ENCODE measurements around the gene STK17B.
"Not testable (repeated sequence)": the region's sequence is repeated elsewhere in the genome, so short reads cannot be mapped to it uniquely, and the experiment has no call there.

Gene STK17B

DNA sequence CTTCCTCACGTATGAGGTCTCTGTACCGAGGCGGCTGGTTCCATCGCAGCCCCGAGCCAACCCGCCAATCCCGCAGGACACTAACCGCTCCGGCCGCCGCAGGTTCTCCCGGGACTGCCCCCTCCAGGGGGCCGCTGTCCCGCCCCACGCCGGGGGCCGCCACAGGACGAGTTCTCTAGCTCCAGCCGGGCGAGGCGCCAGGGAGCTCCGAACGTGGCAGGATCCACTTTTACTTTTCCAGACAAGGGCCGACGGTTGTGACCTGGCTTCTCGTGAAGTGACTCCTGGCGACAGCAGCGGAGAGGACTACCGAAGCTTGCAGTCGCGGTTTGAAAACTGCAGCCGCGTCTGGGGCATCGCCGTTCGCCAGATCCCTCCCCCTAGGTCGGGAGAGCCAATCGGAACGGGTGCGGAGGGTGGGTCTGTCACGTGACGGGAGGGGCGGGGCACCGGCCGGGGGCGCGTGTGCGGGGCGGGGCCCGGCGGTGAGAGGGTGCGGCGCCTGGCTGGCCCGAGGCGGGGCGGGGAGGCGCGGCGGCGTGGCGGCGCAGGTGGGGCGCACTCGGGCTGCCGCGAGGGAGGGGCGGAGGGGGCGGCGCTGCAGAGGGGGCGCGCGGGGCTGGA is at the start of gene STK17B:
STK17B (minus strand) TSS at position 331 of the 624 bp plus-strand sequence. CDS start 8,195 bp downstream, outside the sequence.
- DNase-seq (ENCODE audit: low read depth in 2 of 2), result peak; percentile 95 to 97

DNA sequence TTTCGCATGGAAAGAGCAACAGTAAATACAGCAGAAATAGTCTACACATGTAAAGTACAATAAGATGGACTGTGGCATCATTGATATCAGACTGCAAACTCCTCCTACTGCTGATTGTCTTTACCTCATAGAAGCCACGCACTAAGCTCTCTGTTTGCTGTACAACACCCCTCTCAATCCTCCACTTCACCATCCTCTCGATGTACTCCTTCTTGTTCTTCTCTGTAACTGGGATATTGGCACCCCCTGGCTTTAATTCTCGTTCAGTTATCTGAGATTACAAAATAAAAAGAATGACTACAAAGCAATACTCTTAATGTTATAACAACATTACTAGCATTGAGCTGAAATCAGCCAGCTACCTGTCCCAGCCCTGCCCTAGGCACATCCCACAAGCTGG is 49.3 kb upstream of the STK17B start:
- no peak for DNase-seq (ENCODE audit: low read depth in 2 of 2)

DNA sequence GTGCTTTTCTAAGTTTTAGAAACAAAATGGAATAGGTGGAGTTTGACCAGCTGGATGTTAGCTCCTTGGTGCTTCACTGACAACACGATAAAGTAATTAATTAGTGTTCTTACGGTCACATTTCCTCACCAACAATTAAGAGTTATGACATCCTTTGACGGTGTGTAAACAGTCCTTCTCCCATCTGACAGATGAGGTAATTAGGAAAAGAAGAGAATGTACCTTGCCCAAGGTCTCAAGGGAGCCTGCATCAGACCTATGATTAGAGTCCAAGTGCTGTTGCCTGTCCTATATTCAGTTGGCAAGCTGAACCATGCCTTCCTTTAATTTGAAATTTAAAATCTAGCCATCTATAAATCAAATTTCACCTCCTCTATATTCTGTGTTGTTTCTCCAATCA is 48.3 kb upstream of the STK17B start:
- no peak for DNase-seq (ENCODE audit: low read depth in 2 of 2)

DNA sequence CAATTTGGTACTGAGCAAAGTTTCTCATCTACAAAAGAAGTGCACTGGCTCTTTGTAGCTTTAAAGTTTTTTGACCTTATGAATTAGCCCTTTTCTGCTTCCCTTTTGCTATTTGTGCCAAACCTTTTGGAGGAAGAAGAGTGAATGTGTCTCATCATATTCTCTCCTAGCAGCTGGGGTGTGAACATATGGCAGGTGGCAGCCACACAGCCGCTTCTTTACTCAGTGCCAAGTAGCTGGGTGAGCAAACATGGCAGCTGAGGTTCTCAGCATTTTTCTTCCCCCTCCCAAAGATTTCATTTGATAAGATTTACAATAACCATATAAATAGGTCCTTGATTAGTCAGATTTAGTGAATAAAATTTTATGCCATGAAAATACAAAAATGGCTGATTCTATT is 46.7 kb upstream of the STK17B start:
- no peak for DNase-seq (ENCODE audit: low read depth in 2 of 2)

DNA sequence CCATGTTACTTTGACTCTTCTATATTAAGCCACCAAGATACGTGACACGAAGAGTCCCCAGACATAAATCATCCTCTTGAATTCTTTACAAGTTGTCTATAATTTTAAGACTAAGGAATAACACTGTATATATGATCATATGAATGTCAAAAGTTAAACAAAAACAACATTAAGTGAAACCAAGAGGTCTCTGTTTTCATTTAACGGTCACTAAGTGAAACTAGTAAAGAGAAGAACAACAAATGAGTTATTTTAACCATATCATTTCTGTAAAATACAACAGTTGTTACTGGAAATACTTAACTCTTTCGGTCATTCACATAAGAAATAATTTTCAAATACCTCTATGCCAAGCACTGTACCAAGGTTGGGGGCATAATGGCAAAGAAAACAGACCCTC is 45.7 kb upstream of the STK17B start:
- DNase-seq (ENCODE audit: low read depth in 2 of 2), result no peak

DNA sequence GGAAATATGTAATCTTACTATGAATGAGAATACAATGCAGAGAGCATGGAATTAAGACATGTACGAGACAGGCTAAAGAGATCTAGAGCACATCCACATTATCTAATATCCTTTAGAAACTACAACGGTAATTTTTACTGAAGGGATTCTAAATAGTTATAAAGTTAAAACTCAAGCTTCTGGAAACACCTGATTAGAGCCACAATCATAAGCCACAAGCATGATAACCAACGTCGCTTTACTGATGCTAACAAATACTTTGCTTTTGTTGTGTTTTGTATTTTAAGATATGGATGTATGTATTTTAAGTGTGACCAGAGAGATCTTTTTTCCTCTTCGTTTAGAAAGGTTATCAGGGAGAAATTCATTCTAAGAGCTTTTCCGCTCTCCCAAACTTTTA is 44.0 kb upstream of the STK17B start:
- no peak for DNase-seq (ENCODE audit: low read depth in 2 of 2)

DNA sequence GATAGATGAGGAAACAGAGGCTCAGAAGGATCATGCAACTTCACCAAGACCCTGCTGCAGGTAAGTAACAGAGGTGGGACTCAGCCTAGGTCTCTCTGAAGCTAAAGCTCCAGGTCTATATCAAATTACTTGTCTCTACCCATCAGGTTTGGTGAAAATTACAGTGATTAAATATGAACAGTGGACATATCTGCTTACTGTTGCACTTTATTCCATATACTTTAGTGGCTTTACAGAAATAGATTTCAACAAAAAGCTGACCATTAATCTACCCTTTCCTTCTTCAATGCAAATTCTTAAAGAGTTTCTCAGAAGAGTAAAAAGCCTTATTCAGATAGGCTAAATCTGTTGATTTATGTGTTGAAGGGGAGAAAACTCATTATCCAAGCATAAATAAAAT is 42.8 kb upstream of the STK17B start:
- no peak for DNase-seq (ENCODE audit: low read depth in 2 of 2)

DNA sequence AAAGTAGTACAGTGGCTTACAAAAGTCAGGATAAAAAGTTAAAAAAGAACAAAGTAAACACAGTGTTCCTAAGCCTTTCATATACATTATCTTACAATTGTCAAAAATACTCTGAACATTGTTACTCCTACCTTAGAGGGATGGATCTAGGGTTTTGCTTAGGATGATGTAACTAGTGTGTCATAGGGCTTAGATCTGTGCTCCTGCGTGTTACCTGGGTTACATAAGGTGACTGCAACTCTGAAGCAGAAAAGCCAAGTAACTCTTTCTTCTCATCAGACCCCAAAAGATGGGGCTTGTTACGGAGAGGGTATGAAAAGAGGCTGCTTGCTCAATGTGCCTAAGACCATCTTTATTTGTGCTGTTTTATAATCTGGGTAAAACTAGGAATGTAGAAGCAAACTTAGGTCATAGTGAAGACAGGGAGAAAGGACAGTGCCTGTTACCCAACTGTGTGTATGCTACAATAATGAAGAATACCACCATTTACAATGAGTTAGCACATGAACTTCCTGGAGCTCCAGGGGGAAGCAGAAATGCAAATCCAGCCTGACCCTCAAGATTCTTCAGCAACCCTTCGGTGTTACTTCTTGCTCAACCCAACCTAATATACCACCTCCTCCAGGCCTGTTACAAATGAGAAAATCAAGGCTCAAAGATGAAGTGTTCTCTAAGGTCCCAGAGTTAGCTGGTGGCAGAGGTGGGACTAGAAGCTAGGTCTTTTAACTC is 42.0 kb upstream of the STK17B start:
- no peak for DNase-seq (ENCODE audit: low read depth in 2 of 2)

DNA sequence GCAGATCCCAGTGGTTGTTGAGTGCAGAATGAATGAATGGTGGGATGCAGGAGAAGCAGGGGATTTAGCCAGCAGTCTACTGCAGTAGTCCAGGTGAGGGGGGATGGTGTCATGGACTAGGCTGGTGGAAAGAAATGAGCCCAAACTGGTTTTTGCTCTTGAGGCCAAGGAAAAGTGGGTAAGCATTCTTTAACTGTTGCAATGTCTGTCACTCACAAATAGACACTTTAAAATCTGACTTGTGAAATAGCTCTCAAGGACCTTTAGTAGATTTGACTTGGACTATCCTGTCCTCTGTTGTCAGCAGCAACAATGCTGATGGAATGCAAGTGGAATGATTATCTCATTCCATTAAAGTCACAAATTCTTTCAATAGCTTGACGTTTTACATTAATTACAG is 37.5 kb upstream of the STK17B start:
- no peak for DNase-seq (ENCODE audit: low read depth in 2 of 2)

DNA sequence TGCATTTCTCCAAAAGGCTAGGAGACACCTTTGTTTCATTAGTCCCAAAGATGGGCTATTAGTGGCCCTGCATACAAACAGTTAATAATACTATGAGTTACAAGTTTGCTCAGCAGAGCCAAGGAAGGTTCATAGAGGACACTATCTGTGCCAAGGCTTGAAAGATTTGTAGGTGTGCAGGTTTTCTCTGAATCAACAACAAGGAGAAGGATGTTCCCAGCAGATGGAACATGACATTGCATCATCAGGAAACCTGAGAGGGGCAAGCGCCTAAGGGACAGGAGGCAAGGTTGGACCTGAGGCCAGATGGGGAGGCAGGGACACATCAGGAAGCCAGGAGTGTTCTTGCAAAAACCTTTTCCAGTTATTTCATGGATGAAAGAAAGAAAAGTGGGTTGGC is 35.4 kb upstream of the STK17B start:
- no peak for DNase-seq (ENCODE audit: low read depth in 2 of 2)

DNA sequence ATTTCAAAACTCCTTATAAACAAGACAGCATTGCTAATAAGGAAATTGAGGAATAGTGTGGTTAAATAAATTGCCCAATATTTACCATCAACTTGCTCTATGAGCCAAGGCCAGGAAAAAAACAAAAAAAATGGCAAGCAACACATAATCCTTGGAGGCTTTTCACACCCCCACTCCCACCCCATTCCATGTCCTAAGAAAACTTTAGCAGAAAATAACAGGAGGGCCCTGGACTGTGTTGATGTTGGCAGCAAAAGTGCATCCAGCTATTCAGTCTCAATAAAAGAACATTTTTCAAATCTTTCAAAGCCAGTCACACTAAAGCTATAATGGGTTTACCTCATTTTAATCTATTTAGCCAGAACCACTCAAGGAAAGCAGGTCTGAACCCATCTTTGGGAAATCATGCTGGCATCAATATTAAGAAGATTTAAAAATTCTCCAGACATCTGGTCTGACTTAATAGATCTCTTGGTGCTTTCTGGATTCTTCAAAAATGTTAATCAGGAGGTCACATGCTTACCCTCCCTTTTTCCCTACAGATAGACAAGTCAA is 34.6 kb upstream of the STK17B start:
- DNase-seq (ENCODE audit: low read depth in 2 of 2), result no peak

DNA sequence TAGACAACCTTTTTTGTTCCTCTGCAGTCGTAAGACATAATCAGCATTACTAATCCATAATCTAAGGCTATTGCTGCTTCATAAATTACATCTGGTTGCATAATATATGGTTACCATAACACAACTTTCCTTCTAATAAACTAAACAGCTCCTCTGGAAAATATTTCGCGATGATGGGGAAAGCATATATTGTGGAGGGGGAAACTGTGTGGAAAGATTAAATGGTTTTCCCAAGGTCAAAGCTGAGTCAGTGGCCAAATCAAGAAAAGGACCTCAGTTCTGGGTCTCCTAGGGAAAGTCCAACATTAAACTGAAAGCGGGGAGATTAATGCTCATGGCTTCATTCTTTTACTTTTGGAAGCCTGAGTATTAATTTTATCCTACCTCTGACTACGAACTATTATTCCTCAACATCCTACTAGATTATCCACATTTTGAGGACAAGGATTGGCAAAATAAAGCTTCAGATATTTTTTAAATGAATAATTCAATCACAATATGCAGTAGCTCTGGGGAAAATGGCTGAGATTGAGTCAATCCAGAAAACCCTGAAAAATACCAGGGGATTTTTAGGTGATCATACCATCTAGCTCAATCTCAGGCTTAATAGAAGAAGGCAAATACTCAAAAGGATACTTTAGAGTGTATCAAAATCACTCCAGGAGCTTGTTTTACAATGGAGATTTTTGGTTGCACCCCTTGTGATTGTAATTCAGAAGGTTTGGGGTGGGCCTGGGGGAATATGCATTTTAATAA is 33.8 kb upstream of the STK17B start:
- DNase-seq (ENCODE audit: low read depth in 2 of 2), result no peak

DNA sequence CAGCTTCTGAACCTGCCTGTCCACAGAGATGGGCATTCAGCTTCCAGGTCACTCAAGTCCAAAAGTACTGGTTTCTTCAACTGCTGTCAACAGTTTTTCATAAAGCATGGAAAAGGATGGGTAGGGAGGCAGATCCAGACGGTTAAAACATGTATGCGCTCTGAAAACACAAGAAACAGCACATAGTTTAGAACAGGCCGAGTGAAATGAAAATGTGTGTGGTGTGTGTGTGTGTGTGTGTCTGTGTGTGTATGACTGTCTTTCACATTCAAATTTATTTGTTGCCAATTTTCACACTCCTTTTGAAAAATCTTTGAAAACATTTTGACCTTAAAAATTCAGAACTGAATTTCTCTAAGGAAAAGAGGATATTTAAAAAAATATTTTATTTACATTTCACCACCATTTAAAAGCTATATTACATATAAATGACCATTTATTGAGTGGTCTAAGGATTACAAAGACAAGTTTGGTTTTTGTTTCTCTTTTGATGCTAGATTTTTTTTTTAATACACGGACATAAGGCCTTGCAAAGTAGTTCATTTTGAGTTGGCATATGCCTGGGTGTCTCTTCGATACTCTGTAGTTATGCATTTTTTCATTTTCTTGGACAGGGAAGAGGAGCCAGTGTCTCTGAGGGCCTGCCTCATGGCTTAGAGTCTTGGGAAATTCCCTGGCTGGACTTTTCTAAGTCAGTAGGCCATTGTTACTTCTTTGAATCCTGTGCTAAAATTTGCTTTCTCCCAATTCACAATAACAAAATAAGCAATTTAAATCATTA is 30.0 kb upstream of the STK17B start:
- DNase-seq (ENCODE audit: low read depth in 2 of 2), result no peak

DNA sequence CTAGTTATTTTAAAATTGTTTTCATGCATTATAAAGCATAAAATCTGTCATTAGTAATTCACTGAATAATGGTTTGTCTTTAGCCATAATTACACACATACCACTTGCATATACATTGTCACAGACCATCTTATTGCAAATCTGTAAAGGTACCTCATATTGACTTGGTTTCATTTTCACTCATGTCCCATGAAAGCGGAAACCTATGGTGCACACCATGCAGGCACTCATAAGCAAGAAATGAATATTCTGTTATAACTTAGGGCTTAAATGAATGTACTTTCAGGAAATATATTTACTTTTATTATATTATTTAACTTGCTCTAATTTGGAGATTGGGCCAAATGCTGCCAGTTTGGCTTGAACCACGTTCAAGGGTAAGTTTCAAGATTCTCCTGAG is 29.2 kb upstream of the STK17B start:
- no peak for DNase-seq (ENCODE audit: low read depth in 2 of 2)

DNA sequence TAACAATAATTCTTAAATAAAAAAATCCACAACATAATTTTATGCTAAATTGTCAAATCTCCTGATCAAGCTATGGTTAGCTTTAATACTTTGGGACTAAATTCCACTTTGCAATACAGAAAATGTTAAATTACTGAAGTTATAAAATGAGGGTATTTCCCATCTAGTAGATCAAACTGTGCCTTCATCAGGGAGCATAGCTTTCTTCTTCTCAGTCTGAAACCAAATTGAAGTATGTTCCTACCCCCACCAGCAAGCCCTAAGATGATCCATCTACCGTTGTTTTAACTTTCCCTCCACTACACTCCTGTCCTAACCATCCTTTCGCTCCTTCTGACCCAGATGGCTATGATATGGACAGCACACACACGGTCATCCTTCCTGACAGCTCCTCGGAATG is 24.4 kb upstream of the STK17B start:
- no peak for DNase-seq (ENCODE audit: low read depth in 2 of 2)

DNA sequence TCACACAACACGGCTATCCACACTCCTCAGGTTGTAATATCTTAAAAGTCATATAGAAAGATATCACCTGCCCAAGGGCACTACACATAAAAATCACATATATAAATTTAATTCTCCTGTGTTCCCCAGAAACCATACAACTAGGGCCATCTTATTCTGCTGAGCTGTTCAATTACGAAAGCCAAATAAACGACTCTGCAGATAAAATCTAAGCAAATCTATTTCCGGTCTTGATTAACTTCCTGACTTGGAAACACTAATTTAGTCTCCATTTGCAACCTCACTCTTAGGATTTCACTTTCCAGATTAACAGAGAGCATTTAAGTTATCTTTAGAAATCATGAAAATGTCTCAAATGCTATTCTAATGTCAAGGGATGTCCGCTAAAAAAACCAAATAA is 23.9 kb upstream of the STK17B start:
- no peak for DNase-seq (ENCODE audit: low read depth in 2 of 2)

DNA sequence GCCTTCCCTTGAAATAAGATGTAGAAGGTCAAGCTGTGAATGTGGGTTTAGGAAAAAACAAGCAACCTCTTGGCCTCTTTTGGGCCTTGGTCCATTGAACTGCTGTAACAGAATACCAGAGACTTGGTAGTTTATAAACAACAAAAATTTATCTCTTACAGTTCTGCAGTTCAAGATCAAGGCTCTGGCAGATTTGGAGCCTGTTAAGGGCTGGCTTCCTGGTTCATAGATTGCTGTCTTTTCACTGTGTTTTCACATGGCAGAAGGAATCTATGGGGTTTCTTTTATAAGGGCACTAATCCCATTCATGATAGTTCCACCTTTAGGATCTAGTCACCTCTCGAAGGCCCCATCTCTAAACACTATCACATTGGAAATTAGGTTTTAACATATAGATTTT is 20.2 kb upstream of the STK17B start:
- DNase-seq (ENCODE audit: low read depth in 2 of 2), result no peak

DNA sequence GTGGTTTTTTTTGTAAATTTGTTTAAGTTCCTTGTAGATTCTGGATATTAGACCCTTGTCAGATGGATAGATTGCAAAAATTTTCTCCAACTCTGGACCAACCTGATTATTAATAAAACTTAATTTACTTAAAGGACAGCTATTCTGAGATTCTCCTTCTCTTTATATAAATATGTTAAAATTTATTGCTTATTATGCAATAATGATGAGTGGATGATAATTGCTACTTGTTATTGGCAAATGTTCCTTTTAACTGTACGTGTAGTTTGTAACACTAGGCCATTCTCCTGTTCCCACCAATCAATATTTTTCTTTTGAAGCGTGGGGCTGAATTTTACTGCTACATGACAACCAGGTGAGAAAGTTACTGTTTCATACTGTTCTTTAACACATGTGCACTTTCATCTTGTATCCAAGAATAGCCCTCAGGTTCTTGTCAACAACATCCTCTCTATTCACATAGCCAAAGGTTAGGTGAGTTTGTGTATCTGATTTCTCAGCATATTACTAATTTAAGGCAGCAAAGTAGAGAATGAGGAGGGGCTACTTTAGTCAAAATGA is 16.6 kb upstream of the STK17B start:
- no peak for DNase-seq (ENCODE audit: low read depth in 2 of 2)

DNA sequence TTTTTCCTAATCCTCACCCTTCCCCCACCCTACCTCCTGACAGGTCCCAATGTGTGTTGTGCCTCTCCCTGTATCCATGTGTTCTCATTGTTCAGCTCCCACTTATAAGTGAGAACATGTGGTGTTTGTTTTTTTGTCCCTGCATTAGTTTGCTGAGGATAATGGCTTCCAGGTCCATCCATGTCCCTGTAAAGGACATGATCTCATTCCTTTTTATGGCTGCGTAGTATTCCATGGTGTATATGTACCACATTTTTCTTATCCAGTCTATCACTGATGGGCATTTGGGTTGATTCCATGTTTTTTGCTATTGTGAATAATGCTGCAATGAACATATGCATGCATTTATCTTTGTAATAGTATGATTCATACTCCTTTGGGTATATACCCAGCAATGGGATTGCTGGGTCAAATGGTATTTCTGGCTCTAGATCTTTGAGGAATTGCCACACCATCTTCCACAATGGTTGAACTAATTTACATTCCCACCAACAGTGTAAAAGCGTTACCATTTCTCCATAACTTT is 15.9 kb upstream of the STK17B start:
- DNase-seq (ENCODE audit: low read depth in 2 of 2), result not testable (repeated sequence)

DNA sequence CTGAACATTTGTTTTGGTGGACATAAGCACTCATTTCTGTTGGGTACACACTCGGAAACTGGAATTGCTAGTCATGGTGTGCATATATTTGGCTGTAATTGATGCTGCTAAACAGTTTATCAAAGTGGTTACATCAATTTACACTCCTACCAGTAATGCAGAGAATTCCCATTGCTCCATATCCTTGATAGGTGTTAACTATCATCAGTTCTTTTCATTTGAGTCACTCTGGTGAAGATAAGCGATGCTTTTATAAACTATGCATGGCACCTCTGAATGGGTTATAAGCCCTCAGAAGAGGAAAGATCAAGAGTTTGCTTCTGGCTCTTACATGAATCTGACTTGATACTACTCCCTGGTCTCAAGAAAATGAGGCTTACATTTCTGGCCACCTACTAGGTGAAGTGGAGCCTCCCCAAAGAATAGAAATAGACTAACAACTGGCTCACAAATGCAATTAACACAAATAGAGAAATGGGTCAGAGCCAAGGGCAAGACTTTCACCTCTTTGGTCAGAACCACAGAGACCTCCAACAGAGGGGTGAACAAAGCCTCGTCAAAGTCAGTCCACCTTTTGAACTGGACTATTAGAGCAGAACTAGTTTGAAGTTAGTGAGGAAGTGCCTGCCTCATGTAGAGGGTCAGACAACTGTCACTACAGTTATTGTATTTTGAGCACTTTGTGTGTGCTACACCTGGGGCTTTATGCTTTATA is 15.0 kb upstream of the STK17B start:
- DNase-seq (ENCODE audit: low read depth in 2 of 2), result no peak

DNA sequence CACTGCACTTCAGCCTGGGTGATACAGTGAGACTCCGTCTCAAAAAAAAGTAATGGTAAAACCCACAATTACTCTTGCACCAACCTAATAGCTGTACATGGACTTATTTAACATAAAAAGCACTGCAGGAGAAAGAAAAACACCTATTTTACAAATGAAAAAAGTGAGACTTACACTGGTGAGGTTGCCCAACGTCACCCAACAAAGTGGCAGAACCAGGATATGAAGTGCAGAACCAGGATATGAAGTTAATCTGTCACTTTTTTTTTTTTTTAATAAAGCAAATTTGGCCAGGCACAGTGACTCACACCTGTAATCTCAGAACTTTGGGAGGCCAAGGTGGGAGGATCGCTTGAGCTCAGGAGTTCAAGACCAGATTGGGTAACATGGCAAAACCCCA is 13.5 kb upstream of the STK17B start:
- DNase-seq (ENCODE audit: low read depth in 2 of 2), result no peak

All from stimulated activated CD4-positive, alpha-beta T cell treated with anti-CD3 and anti-CD28 coated beads, Interleukin-1b, Interleukin-23, amount 100 ng/mL, for 1 hour (primary cell).